Nucleus accumbens (tissue), 56 donors: ENCODE measurements around the gene RHBDL1.
A peak's percentile ranks its signal among the peaks of the same experiment; 100 is the strongest.

Experiments
- DNase-seq, 56 donors: peaks; one replicate each; lab custom pipeline; 2025; lab: John Stamatoyannopoulos, UW

RHBDL1 gene

GRCh38 chr16:636206-637080 is 39.0 kb upstream of the RHBDL1 start, which contains the start of gene METTL26:
Gene METTL26, minus strand, starts transcription at chr16:636305. Its CDS starts 15 bp downstream, at chr16:636290.
- peak; percentile 49 to 100 (median 96) for DNase-seq

DNA sequence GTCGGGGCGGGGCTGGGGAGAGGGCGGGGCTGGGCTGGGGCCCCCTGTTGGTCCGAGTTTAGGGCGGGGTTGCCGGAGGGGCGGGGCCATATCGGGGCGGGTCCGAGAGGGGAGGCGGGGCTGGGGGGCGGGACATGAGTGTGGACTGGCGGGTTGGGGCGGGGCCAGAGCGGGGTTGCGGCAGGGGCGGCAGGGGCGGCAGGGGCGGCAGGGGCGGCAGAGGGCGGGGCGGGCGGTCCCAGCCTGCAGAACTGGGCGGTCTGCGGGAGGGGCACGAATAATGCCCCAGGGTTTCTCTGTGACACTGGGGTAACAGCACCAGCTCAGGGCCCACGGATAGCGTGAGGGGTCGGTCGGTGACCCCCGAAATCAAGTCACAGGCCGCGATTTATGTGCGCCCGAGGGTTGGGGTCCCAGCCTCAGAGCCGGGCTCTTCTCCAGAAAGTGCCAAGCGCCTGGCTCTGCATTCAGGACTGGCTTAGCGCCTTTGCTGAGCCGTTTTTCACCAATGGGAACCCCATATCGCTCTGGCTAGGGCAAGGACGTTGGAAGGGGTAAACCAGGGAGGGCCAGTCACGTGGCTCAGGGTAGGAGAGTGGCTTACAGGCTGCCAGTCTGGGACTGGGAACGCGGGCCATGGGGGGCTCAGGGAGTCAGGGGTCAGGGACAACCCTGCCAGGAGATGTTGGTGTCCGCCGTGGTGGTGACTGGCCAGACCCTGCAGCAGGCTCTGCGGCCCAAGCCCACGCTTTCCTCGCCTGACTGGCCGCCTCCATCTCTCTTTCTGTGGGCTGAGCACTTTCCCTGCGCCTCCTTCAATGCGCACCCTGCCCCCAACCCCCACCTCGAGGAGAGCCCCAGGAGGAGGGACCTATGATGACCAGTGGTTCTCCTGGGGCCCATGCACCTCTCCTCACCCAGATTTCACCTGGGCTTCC is 38.1 kb upstream of the RHBDL1 start:
- DNase-seq: peak in 47 of 56 donors; percentile 29 to 99 (median 95)

DNA sequence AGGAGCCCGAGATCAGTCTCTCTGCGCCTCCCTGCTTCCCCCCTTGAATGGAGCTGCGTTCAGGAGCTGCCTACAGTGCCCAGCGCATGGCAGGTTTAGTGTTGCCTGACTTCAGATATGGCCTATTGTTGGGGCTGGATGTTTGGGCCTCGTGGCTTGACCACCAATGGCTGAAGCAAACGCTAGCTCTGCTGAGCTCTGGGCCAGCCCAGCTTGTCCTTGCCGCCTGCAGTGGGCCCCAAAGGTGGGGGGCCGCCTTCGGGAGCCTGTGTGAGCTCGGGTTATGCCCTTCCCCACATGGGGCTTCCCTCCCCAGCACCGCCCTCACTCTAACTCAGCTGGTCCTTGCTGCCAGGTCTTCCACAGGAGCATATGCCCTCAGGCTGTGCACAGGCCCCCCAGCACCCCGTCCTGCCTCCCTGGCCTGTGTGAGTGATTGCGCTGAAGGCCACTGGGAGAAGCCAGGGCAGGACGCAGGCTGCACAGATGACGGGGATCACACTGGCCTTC is 37.4 kb upstream of the RHBDL1 start:
- no peak for DNase-seq

DNA sequence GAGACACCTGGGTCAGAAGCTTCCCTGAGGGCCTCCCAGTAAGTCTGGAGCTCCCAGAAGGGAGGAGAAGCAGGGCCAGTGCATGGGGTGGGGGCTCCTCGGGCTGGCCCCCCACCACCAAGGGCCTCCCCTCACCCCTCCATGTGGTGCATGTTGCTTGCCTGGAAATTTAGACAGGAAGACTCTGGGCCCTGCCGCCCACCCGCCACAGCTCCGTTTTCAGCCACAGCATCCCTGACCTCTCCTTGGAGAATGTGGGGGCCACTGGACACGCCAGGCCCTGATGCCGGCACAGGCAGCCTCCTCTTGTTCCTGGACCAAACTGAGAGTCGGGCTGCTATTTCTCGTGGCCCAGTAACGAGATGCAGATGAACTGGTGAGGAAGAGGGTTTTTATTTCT is 36.6 kb upstream of the RHBDL1 start:
- no peak for DNase-seq

DNA sequence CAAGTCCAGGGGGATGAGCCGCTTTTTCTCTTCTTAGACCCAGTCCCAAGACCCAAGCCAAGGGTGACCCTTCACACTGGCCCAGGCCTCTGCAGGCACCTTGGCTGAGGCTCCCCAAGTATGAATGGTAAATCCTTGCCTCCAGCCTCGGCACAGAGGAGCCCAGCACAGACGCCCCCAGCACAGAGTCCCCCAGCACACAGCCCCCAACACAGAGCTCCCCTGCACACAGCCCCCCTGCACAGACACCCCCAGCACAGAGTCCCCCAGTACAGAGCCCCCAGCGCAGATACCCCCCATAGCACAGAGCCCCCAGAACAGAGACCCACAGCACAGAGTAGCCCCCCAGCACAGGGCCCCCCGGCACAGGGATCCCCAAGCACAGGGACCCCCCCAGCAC is 34.9 kb upstream of the RHBDL1 start:
- no peak for DNase-seq

DNA sequence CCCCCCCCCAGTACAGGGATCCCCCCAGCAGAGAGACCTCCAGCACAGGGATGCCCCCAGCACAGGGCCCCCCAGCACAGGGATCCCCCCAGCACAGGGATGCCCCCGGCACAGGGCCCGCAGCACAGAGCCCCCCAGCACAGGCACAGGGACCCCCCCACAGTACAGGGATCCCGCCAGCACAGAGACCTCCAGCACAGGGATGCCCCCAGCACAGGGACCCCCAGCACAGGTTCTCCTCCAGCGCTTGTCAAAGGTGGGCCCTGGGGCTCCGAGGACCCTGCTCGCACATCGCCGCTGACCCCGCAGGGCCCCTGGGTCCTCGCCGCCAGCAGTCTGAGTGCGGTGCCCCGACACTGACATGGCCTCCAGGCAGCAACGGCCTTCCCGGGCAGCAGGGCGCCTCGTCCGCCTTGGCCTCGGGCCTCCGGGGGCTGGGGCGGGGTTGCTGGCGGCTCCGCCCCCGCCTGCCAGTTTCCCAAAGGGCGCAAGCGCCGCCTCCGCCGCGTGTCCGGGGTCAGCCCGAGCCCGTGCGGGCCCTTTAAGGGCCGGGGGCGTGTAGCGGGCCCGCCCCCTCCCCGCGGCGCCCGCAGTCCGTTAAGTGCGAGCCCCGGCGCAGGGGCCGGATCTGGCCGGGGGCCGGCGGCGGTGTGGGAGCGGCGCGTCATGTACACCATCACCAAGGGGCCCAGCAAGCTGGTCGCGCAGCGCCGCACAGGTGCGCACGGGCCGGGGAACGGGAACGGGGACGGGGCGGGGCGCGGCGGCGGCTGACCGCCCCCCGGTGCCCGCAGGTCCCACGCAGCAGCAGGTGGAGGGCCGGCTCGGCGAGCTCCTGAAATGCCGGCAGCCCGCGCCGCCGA is 33.9 kb upstream of the RHBDL1 start, which contains the start of gene MCRIP2:
Gene MCRIP2, plus strand, starts transcription at position 503 of the 863 bp plus-strand sequence. Its CDS starts 164 bp downstream, at position 667.
- DNase-seq: peak in 52 of 56 donors; percentile 11 to 86 (median 63)

DNA sequence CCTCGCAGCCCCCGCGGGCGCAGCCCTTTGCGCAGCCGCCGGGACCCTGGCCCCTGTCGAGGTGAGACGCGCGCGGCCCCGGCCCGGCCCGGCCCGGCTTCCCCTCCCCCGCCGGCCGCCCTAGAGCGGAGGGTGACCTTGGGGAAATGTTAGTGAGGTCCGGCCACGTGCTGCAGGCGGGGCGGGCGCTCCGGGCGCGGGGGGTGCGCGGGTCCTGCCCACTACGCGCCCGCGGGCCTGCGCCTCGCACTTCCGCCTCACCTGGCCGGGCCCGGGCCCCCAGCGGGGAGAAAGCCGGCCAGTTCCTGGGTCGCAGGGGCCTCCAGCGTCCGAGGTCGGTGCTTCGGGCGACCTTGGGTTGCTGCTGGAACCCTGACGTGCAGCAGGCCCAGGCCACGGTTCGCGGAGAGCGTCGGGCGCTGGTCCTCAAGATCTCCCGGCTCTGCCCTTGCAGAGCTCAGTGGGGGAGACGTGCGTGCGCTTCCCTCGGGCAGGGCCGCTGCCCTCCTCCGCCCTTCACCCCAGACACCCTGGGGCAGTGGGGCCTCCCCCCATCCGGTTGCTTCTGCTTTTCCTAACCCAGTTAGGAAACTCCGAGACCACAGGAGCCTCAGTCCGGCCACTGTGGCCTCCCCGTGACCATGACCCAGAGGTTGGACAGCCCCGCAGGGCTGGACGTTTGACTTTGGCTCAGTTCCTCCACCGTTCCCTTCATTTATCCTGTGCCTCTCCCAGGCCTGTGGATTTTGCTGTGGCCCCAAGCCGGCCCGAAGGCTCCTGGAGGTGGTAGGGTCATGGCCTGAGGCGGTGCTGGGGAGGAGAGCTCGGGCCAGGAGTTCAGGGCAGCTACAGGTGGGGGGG is 33.1 kb upstream of the RHBDL1 start:
- peak in 22 of 56 donors; percentile 12 to 60 (median 29) for DNase-seq

- no peak for DNase-seq
These were observed 32.5 kb upstream of the RHBDL1 start for GRCh38 chr16:643050-643368.

GRCh38 chr16:644556-644955 is 30.9 kb upstream of the RHBDL1 start:
- DNase-seq: no peak

- no peak for DNase-seq
These were observed 29.4 kb upstream of the RHBDL1 start for GRCh38 chr16:645852-646678.

DNA sequence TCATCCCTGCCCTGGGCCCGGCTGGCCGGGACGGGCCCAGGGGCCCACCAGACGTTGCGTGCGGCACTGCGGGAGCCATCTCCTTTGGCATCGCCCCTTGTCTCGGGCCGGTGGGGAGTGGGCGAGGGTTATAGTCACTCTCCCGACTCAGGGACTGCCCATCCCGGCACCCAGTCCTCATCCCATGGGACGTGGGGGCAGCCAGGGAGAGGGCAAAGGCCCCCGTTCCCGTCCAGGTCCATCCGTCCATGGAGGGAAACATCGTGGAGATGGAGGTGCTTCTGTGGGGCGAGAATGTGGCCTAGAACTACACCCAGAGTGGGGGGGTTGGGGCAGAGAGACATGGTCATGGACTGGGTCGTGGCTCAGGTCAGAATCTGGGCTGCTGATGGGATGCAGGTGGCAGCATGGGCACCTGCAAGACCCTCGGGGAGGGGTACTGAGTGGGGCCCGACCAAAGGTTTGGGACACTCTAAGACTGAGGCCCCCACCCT is 28.7 kb upstream of the RHBDL1 start:
- no peak for DNase-seq

DNA sequence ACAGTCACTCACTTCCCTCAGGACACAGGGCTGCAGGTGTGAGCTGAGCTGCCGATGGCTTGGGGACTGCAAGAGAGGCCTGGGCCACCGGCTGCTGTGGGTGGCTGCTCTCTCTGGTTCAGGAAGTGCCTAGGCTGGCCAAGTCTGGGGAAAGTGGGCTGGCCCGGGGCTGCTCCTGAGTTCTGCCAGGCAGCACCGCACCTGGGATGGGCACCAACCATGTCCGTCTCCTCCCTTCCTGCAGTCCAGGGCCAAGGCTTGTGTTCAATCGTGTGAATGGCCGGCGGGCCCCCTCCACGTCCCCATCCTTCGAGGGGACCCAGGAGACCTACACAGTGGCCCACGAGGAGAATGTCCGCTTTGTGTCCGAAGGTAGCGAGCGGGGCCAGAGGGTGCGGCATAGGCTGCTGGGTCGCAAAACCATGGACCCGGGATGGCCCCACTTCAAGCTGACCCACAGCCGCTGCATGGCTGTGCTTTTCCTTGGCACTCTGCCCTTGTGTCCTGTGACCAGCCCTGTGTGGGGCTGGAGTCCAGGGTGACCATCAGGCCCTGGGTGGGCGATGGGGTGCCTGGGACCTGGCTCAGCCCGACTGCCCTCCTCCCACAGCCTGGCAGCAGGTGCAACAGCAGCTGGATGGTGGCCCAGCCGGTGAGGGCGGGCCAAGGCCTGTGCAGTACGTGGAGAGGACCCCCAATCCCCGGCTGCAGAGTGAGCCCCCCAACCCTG is 28.1 kb upstream of the RHBDL1 start:
- DNase-seq: peak in 2 of 56 donors; percentile 11 to 14

DNA sequence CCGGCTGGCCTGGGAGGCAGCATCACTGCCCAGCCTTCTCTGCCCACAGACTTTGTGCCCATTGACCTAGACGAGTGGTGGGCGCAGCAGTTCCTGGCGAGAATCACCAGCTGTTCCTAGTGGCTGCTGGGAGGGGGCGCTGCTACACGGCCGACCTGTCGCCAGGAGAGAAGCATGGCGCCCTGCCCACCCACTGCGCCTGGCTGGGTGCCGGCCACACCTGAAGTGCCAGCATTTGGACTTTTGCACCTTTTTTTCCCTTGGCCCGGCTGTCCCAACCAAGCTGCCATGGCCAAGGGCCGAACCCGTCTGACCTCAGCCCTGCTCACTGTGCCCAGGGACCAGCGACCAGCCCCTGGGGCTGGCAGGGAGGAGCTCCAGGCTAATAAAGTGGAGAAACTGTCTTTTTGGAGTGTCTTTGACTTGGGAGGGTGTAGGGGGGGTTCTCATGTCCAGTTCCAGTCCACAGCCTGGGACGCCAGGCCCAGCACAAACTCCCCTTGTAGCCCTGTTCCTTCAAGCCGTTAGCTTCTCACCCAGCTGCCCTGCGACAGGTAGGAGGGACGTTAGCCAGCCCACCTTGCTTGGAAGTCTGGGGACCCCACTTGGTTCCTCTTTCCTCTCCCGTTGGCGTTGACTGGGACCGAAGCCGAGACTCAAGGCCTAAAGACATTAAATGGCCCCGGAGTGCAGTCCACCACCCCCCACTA is 27.2 kb upstream of the RHBDL1 start:
- DNase-seq: peak in 5 of 56 donors; percentile 3 to 43 (median 13)

DNA sequence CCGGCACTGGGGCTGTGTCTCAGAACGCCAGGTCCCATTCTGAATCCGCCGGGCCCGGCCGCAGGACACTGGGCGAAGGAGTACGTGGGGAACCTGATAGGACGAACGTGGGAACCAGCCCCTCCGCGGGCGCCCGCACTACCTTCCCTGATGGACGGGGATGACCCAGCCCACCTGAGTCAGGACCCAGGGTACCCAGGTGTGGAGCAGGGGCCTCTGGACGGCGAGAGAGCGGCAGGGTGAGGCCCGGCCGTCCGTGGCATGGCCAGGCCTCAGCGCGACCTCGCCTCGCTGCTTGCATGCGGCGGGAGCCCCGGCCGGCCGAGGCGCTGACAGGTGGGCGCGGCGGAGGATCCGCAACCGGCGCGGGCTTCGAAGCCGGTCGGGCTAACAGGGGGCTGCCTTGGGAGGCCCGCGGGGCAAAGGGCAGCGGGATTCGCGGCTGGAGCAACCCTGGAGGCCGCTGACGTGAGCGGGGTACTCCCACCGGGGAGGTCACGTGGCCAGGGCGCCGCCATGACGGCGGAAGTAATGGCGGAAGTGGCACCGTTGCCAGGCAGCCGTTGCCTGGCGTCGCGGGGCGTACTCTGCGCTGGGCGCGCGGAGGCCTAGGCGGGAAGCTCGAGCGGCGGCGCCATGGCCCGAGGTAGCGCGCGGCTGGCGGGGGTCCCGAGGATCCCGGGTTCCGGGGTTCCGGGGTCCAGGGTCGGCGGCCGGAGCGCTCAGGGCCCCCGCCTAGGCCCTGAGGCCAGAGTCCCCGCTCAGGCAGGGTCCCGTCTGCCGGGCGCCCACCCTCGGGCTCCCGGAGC is 26.5 kb upstream of the RHBDL1 start, which contains the start of gene WDR90:
Gene WDR90, plus strand, starts transcription at position 585 of the 809 bp plus-strand sequence. Its CDS starts 52 bp downstream, at position 637.
- peak; percentile 39 to 97 (median 88) for DNase-seq

GRCh38 chr16:649631-650030 is 25.8 kb upstream of the RHBDL1 start:
- no peak for DNase-seq
